MM.1S (cell line): ENCODE measurements around the gene MACROD2.

Experiments used
- EZH2 ChIP-seq: fragments of 300-600 bp; sonication (generic); optimal IDR thresholded peaks from 2 replicates; pipeline ENCODE3; 2017; ENCODE audit warnings: low read depth, mild to moderate bottlenecking, antibody characterized with exemption, low read length, mixed read lengths
- TF ChIP-seq, protein P1 (sequence below): fragments of 300-600 bp; sonication (generic); IDR thresholded peaks from 2 replicates; pipeline ENCODE4 v1.5.1; 2016; ENCODE audit warnings: antibody characterized with exemption, low read length, mixed read lengths

DNA sequence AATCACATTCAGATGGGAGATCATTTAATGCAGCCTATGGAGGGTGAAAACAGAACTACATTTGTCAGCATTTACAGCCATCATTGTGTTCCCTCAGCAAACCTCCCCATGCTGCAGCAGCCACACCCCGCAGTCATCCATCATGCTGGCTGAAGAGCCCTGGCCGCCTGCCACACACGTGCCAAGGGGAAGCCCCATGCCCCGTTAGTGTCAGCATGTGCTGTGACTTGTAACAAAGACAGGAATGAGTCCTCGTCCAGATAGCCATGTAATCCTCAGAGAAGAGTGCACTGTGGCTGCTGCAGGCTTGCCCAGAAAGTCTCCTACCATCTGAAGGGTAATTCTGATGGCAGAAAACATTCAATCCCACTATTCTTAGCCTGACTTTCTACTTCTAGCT lies 1480.2 kb downstream of the MACROD2 start:
- TF ChIP-seq EZH2, result no peak
- TF ChIP-seq, protein P1, sequence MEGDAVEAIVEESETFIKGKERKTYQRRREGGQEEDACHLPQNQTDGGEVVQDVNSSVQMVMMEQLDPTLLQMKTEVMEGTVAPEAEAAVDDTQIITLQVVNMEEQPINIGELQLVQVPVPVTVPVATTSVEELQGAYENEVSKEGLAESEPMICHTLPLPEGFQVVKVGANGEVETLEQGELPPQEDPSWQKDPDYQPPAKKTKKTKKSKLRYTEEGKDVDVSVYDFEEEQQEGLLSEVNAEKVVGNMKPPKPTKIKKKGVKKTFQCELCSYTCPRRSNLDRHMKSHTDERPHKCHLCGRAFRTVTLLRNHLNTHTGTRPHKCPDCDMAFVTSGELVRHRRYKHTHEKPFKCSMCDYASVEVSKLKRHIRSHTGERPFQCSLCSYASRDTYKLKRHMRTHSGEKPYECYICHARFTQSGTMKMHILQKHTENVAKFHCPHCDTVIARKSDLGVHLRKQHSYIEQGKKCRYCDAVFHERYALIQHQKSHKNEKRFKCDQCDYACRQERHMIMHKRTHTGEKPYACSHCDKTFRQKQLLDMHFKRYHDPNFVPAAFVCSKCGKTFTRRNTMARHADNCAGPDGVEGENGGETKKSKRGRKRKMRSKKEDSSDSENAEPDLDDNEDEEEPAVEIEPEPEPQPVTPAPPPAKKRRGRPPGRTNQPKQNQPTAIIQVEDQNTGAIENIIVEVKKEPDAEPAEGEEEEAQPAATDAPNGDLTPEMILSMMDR, result no peak
